ENCODE data around the gene LDB3. TPM values are rescaled to one million over a fixed set of nuclear protein-coding genes. Genes with fewer than 3 reads are reported as not detected.
A peak's percentile ranks its signal among the peaks of the same experiment; 100 is the strongest.

The LDB3 gene
- total RNA-seq, 3 donors from 2014 or later = 0.96 to 22.7 (median 3.2) TPM

- no peaks in the 10 kb centered on the region for H3K9me3 ChIP-seq
- TF ChIP-seq CTCF (IDR thresholded peaks at IDR 0.05) = no peak
- intact Hi-C loops (cut with DNase I, micrococcal nuclease) = no loop called here
- DNase-seq (peak in 1 of 3 donors; percentile 17), ATAC-seq (no peak)
- H3K4me1 ChIP-seq (ENCODE audit: low read depth) = peaks cover 7% of the 10 kb centered on the region
- H3K36me3 ChIP-seq (ENCODE audit: low read depth) = no peaks in the 10 kb centered on the region
- no peak overlapping the region for H3K4me3 ChIP-seq
These were observed 47.5 kb downstream of the LDB3 start for GRCh38 chr10:86715836-86716235.

GRCh38 chr10:86716466-86716865, 48.2 kb downstream of the LDB3 start:
- peak in 1 of 3 donors; percentile 7 for DNase-seq
- H3K9me3 ChIP-seq = no peaks in the 10 kb centered on the region
- intact Hi-C loops (cut with DNase I, micrococcal nuclease) = no loop called here
- no peak for TF ChIP-seq CTCF (IDR thresholded peaks at IDR 0.05)
- H3K4me1 ChIP-seq (ENCODE audit: low read depth) = peaks cover 4% of the 10 kb centered on the region
- no peaks in the 10 kb centered on the region for H3K36me3 ChIP-seq (ENCODE audit: low read depth)
- no peak for ATAC-seq
- no peak overlapping the region for H3K4me3 ChIP-seq

GRCh38 chr10:86718556-86718955, 50.2 kb downstream of the LDB3 start:
- Histone ChIP-seq H3K4me1 (ENCODE audit: low read depth) (no peaks in the 10 kb centered on the region), H3K9me3 (no peaks in the 10 kb centered on the region), H3K36me3 (ENCODE audit: low read depth) (no peaks in the 10 kb centered on the region), H3K4me3 (no peak overlapping the region)
- intact Hi-C loops (cut with DNase I, micrococcal nuclease) = no loop called here
- ATAC-seq (no peak), DNase-seq (no peak)
- TF ChIP-seq CTCF (IDR thresholded peaks at IDR 0.05) = no peak

DNA sequence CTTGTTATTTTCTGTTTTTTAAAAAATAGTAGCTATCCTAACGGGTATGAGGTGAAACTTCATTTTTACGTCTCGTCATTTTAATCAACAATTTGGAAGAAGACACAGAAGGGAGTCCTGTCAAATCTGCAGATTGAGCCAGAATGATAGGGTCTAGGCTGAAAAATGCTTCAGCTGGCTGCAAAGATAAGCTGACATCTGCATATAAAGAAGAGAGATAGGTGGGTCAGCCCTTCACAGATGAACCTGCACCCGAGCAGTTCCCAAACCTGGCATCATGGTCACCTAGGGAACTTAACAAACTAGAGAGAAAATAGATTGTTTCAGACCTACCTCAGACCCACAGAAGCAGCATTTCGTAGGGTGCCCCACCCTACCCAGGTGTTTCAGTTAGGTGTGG, 52.9 kb downstream of the LDB3 start:
- ATAC-seq = no peak
- intact Hi-C loops (cut with DNase I, micrococcal nuclease) = no loop called here
- Histone ChIP-seq H3K9me3 (no peaks in the 10 kb centered on the region), H3K4me1 (ENCODE audit: low read depth) (no peaks in the 10 kb centered on the region), H3K4me3 (no peak overlapping the region), H3K36me3 (ENCODE audit: low read depth) (no peaks in the 10 kb centered on the region)
- TF ChIP-seq CTCF (IDR thresholded peaks at IDR 0.05) = no peak
- DNase-seq = no peak

- Histone ChIP-seq H3K4me3 (no peak overlapping the region), H3K4me1 (ENCODE audit: low read depth) (no peaks in the 10 kb centered on the region), H3K9me3 (no peaks in the 10 kb centered on the region), H3K36me3 (ENCODE audit: low read depth) (no peaks in the 10 kb centered on the region)
- intact Hi-C loops (cut with DNase I, micrococcal nuclease) = no loop called here
- ATAC-seq = no peak
- no peak for TF ChIP-seq CTCF (IDR thresholded peaks at IDR 0.05)
- DNase-seq = no peak
These were observed 54.7 kb downstream of the LDB3 start for GRCh38 chr10:86723009-86723408.

GRCh38 chr10:86724445-86724844, 56.1 kb downstream of the LDB3 start:
- no peak overlapping the region for H3K4me3 ChIP-seq
- ATAC-seq (no peak), DNase-seq (no peak)
- no peaks in the 10 kb centered on the region for H3K9me3 ChIP-seq
- no peak for TF ChIP-seq CTCF (IDR thresholded peaks at IDR 0.05)
- intact Hi-C loops (cut with DNase I, micrococcal nuclease) = no loop called here
- no peaks in the 10 kb centered on the region for H3K4me1 ChIP-seq (ENCODE audit: low read depth)
- H3K36me3 ChIP-seq (ENCODE audit: low read depth) = no peaks in the 10 kb centered on the region
